ENCODE data around the gene RIC8B.

The RIC8B gene

DNA sequence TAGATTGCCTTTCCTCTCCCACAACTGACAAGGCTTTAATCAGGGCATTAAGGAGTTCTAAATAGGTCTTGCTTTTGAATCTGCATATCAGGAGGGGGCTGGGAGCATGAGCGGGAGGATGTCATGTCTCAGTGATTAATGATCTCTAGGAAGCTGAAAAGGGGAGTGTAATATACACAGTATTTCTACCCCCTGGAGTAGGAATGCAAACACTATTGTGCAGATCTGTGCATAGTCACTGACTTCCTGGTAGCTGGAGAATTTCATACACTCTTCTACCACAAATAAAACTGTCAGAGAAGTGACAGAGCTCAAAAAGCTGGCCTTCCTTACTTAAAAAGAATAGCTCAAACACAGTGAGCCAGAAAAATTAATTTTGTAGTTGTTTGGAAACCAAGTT, 65.8 kb downstream of the RIC8B start:
- TF ChIP-seq, protein P1, sequence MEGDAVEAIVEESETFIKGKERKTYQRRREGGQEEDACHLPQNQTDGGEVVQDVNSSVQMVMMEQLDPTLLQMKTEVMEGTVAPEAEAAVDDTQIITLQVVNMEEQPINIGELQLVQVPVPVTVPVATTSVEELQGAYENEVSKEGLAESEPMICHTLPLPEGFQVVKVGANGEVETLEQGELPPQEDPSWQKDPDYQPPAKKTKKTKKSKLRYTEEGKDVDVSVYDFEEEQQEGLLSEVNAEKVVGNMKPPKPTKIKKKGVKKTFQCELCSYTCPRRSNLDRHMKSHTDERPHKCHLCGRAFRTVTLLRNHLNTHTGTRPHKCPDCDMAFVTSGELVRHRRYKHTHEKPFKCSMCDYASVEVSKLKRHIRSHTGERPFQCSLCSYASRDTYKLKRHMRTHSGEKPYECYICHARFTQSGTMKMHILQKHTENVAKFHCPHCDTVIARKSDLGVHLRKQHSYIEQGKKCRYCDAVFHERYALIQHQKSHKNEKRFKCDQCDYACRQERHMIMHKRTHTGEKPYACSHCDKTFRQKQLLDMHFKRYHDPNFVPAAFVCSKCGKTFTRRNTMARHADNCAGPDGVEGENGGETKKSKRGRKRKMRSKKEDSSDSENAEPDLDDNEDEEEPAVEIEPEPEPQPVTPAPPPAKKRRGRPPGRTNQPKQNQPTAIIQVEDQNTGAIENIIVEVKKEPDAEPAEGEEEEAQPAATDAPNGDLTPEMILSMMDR (IDR thresholded peaks at IDR 0.05; ENCODE audit: extremely low read depth, insufficient read depth, missing control alignments), result no peak
- in situ Hi-C loops (cut with MboI; ENCODE audit: low pct_unique_long_range_greater_than_20kb, low sequenced_read_pairs, unreplicated experiment), result loop anchor here (25.0 kb wide), 1 partner anchor 453 kb away; no protein-coding TSS in a partner anchor
- DNase-seq (ENCODE audit: low spot score), result no peak

- peak; percentile 39 for DNase-seq (ENCODE audit: low spot score)
- in situ Hi-C loops (cut with MboI; ENCODE audit: low pct_unique_long_range_greater_than_20kb, low sequenced_read_pairs, unreplicated experiment), result loop anchor here (25.0 kb wide), 1 partner anchor 454 kb away; no protein-coding TSS in a partner anchor
- TF ChIP-seq, protein P1 (IDR thresholded peaks at IDR 0.05; ENCODE audit: extremely low read depth, insufficient read depth, missing control alignments), result peak; percentile 68
These were observed 67.2 kb downstream of the RIC8B start for GRCh38 chr12:106841510-106842302.

DNA sequence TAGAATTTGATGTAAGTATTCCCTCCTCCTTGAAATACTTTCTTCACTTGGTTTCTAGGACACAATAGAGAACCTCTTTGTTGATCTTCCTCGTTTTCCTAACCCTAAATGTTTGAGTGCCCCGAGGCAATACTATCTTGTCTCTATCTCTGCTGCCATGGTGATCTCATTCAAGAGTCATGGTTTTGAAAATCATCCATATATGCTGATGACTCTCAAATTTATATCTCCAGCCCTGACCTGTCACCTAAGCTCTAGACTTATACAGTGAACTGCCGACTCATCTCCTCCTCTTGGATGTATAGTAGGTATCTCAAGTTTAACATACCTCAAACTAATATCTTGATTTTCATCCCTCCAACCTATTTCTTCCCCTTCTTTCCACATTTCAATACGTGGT, 71.4 kb downstream of the RIC8B start:
- in situ Hi-C loops (cut with MboI; ENCODE audit: low pct_unique_long_range_greater_than_20kb, low sequenced_read_pairs, unreplicated experiment), result loop anchor here (25.0 kb wide), 1 partner anchor 459 kb away; no protein-coding TSS in a partner anchor
- no peak for DNase-seq (ENCODE audit: low spot score)
- TF ChIP-seq, protein P1 (IDR thresholded peaks at IDR 0.05; ENCODE audit: extremely low read depth, insufficient read depth, missing control alignments), result no peak

DNA sequence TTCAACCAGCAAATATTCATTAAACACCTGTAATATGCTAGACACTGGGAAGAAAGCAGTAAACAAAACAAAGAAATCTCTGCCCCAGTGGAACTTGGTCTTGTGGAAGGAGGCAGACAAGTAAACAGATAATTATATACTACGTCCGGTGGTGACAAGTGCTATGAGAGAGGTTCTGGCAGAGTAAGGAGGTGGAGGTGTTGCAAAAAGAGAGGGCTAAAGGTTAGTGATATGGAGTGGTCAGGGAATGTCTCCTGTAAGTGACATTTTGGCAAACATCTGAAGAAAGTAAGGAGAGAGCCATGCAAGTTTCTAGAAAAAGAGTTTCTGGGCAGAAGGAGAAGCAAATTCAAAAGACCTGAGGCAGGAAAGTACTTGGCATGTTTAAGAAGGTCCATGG, 73.4 kb downstream of the RIC8B start:
- DNase-seq (ENCODE audit: low spot score), result no peak
- TF ChIP-seq, protein P1 (IDR thresholded peaks at IDR 0.05; ENCODE audit: extremely low read depth, insufficient read depth, missing control alignments), result no peak
- in situ Hi-C loops (cut with MboI; ENCODE audit: low pct_unique_long_range_greater_than_20kb, low sequenced_read_pairs, unreplicated experiment), result loop anchor here (25.0 kb wide), 1 partner anchor 461 kb away; no protein-coding TSS in a partner anchor

- no peak for DNase-seq (ENCODE audit: low spot score)
- TF ChIP-seq, protein P1 (IDR thresholded peaks at IDR 0.05; ENCODE audit: extremely low read depth, insufficient read depth, missing control alignments), result no peak
- in situ Hi-C loops (cut with MboI; ENCODE audit: low pct_unique_long_range_greater_than_20kb, low sequenced_read_pairs, unreplicated experiment), result no loop called here
These were observed 76.8 kb downstream of the RIC8B start for GRCh38 chr12:106851306-106851705.

DNA sequence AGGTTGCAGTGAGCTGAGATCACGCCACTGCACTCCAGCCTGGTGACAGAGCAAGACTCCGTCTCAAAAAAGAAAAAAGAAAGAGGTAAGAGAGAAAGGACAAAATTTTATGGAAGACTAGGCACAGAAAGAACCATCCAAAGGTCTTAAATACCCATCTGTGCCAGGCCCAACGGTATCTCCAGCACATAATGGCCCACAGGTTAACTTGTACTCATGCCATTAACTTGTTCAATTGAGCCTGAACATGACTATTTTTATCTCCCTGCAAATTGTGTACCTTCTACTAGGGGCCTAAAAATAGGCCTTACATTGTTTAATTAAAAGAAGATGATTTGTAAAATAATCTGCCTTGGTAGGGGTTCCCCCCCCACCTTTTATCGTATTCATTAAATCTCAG, 80.2 kb downstream of the RIC8B start:
- TF ChIP-seq, protein P1 (IDR thresholded peaks at IDR 0.05; ENCODE audit: extremely low read depth, insufficient read depth, missing control alignments), result no peak
- DNase-seq (ENCODE audit: low spot score), result no peak
- in situ Hi-C loops (cut with MboI; ENCODE audit: low pct_unique_long_range_greater_than_20kb, low sequenced_read_pairs, unreplicated experiment), result no loop called here

Measured in GM13977 (cell line).